HG02610 (cell line): ENCODE results near the gene NUTM1.
"Not testable (repeated sequence)": the region's sequence is repeated elsewhere in the genome, so short reads cannot be mapped to it uniquely, and the experiment has no call there.

Experiments used
- ATAC-seq: cut with Tn5 transposase; IDR thresholded peaks from one replicate; pipeline ENCODE4 v1.9.1; 2021; ENCODE audit warnings: mild to moderate bottlenecking, moderate library complexity; ENCODE audit not compliant: unreplicated experiment

Gene NUTM1

DNA sequence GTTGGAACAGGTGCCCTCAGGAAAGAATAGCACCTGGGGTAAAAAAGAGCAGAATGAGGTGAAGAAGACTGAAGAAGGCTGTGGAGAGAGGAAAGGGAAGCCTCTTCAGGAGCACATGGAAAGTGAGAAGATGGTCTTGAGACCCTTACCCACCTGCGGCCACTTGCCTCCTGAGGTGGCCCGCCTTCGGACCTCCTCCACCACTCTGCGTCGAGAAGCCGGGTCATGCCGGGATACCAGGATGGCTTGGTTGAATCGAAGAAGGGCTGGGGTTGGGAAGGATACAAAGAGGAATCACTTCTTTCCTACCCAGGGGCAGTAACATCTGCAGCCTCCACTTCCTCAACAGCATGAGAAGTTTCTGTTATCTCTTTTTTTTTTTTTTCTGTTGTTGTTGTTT is 20.9 kb downstream of the NUTM1 start:
- no peak for ATAC-seq

DNA sequence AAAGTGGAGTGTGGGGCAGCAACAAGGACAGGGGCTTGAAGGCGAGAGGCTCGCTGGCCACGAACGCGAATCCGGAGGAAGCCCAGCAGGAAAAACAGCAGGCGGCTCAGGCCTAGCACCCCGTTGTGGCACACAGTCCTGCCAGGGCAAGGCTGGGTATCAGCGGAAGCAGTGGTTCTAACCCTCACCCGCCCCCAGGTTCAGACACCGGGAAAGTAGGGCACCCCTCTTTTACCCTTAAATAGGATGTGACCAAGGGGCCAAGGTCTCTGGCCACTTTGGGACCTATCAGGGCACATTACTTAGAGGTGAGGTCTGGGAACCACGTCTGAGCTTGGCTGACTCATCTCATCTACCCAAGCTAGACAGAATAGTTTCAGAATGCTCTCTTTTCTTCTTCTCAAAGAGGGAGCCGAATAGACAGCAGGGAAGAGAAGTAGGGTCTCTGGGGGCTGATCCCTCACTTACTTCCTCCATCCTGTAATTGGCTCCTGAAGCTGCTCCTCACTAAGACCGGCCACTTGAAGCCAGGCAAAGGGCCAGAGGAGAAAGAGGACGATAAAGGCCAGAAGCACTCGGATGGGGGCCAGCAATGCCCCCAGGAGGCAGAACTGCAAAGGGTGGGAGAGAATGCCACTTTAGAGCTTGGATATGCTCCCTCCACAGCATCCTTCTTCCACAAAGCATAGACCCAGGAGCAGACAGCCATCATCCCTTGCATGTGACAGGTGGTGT is 22.1 kb downstream of the NUTM1 start:
- no peak for ATAC-seq

DNA sequence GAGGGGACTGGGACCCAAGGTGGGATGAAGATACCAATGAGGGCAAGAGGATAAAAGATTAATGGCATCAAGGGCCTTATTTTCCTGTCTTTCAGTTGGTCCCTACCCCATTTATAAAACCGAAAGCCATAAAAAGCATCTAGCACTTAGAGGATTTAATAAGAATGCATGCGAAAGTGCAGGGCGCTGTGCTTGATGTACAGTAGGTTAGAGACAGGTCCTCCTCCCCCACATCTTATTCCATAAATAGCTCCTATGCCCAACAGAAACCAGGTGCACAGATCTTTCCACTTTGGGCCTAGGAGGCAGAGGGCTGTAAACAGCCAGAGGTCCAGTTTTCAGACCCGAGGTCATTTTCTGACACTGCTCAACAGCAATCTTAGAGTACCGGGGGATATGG is 22.7 kb downstream of the NUTM1 start:
- no peak for ATAC-seq

DNA sequence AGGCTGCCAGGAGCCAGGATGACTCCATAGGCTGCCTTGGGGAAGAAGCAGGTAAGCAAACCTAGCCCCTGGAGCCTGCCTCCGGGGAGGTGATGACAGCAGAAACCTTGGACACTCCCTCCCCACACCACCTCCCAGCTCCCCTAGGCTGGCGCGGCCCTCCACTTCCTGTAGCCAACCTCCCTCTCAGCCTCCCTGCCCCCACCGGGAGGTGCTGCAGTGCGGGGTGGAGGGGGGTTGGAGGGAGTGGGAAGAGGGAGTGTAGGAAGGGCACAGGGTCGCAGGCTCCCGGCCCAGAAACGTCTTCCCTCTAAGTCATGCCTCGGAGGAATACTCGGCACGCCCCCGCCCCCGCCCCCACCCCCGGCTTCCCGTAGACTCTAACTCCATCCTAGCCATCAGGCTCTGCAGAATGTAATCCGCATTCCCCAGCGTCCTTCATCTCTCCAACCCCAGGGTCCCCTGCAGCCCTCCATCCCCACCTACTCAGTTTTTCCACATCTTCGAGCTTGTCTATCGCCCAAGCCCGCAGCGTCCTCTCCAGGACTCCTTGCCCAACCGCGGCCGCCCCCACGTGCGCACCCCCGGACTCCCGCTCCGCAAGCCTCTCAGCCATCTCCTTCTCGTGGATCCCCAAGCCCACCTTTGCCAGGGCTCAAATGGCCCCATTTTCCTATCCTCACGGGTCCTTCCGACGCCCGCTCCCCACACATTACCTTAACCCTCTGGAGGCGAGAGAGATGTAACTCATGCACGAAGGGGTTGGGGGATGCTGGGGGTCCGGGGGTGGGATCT is 23.4 kb downstream of the NUTM1 start:
- no peak for ATAC-seq

DNA sequence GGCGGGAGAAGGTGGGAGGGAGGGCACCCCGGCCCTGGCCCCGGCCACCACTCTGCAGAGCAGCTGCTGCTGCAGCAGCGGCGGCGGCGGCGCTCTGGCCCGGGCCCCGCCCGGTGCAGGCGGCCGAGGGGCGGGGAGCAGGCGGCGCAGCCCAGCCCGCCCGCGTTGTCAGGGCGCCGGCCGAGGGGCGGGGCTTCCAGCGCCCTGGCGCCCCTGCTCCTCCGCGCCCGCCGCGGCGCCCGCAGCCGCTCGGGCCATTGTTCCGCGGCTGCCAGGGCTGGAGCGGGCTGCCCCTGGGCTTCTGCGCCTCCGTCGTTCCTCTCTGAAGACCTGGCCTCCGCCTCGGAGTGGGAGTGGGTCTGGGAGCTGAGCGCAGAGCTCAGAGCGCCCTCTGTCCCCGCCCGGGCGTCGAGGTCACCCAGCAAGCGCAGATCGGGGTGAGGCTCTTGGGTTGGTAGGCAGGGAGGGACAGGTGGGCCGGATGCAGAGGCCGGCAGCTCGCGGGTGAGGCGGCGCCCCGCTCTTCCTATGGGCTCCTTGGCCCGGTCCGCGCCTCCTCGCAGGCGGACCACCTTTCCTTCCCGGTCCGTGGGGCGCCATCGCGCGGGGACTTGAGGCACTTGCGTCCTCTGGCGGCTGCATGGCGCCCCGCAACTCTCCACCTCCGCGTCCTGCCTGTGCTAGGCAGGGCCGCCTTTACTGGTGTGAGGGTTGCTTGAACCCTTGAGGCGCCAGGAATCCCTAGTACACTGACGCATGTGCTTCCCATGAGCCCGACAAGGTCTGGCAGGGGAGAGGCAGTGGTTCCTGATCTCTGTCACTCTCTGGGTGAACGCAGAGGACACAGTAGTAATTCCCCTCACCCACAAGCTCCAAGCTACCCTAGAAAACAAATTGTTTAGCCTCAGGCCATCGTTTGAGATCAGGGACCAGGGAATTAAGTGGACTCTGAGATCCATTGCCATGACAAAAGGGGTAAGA is 24.3 kb downstream of the NUTM1 start, which contains the start of gene LPCAT4:
Gene LPCAT4 (minus strand): TSS at position 96 of the 981 bp plus-strand sequence. CDS start 96 bp downstream, outside the sequence.
- ATAC-seq = peak; percentile 81

DNA sequence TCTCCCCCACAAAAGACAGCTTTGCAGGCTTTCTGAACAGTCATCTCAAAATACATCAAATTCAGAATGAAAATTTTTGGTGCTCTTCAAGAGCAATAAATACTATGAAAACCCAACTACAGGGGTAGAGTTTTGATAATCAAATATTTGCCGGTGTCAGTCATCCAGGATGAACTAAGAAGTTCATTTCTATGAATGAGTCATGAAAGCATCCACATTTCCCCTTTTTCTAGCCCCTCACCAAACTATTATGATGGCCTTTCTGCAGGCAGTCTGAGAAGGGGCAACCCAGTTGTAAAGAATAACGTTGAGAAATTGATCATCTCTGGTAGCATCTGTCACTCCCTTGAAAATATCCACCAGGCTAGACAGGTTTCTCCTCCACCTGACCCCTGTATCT is 27.0 kb downstream of the NUTM1 start:
- ATAC-seq = no peak

DNA sequence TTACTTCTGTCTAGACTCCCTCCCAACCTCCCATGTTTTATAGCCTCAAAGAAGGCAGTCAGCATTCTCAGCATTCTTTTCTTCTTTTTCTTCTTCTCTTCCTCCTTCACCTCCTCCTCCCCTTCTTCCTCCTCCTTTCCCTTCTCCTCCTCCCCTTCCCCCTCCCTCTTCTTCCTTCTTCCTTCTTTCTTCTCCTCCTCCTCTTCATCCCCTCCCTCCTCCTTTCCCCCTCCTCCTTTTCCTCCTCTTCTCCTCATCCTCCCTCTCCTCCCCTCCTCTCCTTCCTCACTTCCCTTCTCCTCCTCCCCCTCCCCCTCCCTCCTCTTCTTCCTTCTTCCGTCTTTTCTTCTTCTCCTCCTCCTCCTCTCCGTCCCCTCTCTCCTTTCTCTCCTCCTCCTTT is 27.5 kb downstream of the NUTM1 start:
- no peak for ATAC-seq

DNA sequence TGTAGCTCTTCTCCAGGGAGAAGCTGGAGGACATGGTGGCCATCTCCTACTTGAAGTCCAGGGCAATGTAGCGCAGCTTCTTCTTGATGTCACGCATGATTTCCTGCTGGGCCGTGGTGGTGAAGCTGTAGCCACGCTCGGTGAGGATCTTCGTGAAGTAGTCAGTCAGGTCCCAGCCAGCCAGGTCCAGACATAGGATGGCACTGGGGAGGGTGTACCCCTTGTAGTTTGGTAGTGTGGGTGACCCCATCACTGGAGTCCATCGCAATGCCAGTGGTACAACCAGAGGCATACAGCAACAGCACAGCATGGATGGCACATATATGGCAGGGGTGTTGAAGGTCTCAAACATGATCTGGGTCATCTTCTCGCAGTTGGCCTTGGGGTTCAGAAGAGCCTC is 30.8 kb downstream of the NUTM1 start:
- no peak for ATAC-seq

DNA sequence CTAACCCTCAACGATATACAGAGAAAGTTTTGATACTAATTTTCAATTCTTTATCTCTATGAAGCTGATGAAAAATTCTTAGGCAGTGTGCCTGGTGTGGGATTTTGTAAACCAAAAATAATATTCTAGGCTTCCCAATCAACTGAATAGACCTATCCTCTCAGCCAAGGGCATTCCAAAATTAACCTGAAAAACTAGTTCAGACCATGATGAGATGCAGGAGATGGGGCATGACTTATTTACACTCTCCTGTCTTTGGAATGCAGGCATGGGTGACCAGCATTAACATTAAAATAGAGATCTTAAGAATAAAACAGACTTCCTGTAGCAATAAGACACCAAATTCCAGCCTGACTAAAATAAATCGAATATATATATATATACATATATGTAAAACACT is 31.7 kb downstream of the NUTM1 start:
- no peak for ATAC-seq

DNA sequence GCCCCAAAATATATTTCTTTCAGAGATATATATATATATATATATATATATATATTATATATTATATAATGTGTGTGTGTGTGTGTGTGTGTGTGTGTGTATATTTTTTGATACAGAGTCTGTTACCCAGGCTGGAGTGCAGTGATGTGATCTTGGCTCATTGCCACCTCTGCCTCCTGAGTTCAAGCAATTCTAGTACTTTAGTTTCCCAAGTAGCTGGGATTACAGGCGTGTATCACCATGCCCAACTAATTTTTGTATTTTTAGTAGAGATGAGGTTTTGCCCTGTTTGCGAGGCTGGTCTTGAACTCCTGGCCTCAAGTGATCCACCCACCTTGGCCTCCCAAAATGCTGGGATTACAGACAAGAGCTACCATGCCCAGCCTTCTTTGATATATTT is 32.4 kb downstream of the NUTM1 start:
- not testable (repeated sequence) for ATAC-seq

DNA sequence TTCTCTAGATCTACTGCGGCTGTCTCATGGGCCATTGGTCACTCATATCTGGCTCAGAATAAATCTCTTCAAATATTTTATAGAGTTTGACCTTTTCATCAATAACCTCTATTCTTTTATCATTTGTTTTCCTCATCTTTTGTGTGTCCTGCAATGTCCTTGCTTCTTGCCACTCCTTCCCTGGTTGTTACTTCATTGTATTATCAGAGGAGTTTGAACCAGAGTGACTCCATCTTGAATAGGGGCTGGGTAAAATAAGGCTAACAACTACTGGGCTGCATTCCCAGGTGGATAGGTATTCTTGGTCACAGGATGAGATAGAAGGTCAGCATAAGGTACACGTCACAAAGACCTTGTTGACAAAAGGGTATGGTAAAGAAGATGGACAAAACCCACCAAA is 33.7 kb downstream of the NUTM1 start:
- no peak for ATAC-seq

DNA sequence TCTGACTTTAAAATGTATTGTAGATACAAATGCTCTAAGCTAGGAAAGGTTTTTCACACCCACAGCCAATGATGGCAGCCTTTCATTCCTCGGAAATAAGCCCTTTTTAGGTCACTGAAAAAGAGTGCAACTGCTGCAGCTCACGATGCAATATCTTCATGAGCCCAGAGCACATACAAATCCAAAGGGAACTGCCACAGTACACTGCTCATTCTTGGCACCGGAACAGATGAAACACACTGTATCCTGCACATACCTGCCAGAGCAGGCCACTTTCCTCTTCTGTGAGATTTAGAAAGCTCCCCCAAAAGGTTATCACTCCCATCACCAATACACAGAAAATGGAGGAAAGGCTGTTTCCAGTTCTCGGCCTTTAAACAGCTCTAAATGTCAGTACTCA is 37.4 kb downstream of the NUTM1 start:
- ATAC-seq = not testable (repeated sequence)

DNA sequence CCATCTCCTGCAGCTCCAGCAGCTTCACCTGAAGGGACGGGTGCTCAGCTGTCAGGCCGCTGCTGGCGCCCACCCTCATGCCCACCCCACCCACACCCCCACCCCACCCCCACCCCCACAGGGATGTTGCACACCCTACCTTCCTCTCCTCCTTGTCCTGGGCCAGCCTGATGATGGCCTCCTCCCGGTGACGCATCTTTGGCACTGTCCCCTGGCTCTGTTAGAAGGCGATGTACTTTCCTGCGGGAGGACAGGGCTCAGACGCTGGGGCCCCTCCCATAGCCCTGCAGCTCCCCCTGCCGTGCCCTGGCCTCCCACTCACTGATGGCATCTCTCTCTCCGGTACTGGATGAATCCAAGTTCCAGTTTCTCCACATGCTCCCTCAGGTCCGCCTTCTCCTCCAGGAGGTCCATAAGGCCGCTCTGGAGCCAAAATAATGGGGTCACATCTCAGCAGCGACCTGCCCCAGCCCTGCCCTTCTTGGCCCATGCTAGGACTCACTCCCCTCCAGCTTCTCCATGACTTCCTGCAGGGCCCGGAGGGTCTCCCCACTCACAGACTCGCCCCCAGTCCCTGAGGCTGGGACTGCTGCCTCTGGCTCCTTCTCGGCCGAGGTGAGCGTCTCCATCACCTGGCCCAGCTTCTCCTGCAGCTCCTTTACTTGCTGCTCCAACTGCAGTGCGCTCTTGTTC is 38.9 kb downstream of the NUTM1 start:
- not testable (repeated sequence) for ATAC-seq

DNA sequence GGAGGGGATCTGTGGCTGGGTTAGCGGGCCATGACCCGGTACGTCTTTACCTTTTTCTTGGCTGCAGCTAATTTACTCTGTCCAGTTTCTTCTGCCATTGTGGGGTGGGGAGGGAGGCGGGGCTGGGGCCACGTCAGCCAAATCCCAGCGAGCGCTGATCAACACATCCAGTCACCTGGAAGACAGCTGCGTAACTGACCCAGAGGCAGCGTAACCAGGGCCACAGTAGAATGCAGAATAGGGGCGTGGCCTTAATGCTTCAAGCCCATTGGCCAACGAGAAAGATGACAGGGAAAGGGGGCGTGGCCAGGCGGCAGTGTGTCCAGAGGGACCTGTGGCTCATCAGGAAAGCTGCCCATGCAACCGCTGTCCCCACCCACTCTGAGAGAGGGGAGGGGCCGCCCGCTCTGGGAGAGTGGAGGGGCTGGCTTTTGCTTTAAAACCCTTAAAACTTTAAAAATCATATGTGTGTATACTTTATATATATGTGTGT is 46.5 kb downstream of the NUTM1 start:
- not testable (repeated sequence) for ATAC-seq

DNA sequence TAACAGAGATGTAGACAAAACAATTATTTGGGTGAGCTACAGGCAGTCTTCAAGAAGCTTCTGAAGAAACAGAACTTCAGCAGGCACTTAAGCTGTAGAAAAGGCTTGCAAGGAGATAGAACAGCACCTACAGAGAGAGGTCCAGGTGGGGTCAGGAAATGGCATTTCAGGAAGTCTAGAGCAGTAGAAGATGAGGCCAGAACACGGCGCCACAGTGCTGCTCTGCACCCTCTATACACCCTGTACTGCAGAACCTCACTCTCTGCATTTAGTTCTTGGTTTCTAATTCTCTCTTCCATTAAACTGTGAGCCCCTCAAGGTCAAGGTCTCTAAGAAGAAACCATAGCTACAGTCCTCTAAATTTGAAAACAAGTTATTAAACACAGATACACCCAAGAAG is 49.9 kb downstream of the NUTM1 start:
- ATAC-seq = not testable (repeated sequence)

DNA sequence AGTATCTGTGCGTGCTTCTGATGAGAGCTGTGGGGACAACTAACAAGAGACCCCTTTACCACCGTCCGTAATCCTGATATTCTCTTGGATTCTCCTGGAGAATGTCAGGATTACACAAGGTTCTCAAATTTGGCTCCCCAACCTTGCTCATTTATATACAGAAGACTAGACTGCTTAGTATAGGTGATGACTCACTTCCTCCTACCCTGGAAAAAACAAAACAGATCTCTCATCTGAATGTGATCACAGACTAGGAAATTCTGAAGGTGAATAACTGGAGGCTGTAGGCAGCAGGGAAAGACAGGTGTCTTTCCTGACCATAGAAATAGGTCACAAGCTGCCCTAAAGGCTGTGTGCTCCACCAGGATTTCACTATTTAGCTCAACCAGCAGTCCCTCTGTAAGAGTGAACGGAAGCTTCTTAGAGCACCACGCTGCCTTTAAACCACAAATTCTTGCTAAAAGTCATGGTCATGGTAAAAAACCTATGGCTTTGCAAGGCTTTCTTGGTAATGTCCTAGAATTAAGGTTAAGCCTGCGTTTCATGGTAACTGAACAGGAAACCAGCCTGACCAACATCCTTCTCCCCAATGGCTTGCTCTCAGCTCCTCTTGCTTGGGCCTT is 54.6 kb downstream of the NUTM1 start:
- ATAC-seq = peak; percentile 84

DNA sequence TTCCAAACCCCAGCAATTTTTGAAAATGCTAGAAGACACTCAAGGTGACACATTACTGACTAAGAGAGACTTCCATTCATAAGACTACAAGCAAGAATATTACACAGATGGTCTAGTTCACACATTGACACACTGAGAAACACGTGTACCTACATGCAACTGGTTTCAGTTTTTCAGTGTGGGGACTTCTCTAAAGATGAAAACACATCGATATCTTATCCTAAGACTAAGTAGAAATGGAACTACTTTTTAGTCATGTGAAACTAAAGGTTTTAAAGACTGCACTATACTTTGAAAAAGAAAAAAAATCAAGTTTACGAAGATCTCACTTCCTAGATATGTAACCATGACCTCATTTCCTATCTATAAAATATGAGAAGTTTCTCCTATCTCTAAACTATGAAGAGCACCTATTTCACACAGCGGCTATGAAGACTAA is 60.1 kb downstream of the NUTM1 start:
- peak; percentile 63 for ATAC-seq

DNA sequence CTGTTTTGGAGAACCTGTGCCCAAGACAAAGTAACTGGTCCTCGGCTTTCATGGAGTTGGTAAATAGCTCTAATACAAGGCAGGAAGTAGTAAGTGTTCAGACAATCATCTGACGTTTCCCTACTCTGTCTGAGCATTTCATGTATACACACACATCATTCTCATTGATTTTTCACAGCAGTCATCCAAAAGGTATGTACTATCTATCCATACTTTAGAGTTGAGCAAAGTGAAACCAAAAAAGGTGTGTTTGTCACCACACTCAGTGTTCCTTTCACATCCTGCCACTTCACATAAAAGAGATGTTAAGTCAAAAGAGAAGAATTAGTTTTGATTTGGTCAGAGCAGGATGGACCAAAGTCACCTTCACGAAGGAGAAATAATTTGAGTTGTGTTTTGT is 60.8 kb downstream of the NUTM1 start:
- peak; percentile 64 for ATAC-seq
